ENCODE measurements around the gene HOXB5. TPM values are rescaled to one million over a fixed set of nuclear protein-coding genes. Genes with fewer than 3 reads are reported as not detected.
A peak's percentile ranks its signal among the peaks of the same experiment; 100 is the strongest.

The HOXB5 gene
- total and polyA plus RNA-seq, 2 donors (not counting 1 experiment from before 2014, with no cell fraction given): not detected

DNA sequence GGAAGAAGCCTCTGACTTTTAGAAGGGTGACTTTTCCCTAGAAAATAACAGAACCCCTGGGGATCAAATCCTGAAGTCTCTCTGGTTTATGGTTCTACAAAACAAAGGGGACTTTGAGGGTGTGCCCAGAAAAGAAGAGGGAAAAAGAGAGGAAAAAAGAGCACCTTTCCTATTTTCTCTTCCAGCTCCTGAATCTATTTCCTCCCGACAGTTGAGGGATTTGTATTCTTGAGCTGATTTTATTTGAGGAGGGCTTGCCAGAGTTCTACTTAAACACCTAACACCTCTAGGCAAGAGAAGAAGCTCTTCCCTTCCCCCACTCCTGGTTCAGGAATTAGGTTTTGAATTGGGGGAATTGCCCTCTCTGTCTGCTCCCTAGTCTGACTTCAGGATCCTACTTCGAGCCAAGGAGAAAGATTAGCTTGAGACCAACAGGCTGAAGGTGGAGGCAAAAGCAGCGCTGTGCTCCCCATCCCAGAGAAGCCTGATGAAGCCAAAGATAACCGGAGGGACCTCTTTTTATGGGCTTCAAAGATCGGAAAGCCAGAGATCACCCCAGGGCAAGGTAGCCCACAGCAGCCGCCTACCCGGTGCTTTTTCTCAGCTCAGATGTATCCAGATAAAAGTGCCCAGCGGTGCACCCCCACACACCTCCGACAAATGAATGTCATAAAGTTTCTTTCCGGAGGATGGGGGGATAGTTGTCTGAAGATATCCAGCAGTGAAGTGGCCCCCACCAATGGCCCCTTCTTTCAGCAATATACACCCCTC lies 4.3 kb downstream of the HOXB5 start:
- H3K27me3 ChIP-seq (replicated peaks in 1 of 4; ENCODE audit: control extremely low read depth in 1 of 4, control insufficient read depth in 3 of 4, insufficient read depth in 4 of 4, low read length in 3 of 4): peaks cover 0 to 99% (median 83%) of the 10 kb centered on the region in 4 experiments
- H3K4me3 Mint-ChIP-seq: peak overlapping the region; percentile 58
- no peak overlapping the region for H3K27ac Mint-ChIP-seq

DNA sequence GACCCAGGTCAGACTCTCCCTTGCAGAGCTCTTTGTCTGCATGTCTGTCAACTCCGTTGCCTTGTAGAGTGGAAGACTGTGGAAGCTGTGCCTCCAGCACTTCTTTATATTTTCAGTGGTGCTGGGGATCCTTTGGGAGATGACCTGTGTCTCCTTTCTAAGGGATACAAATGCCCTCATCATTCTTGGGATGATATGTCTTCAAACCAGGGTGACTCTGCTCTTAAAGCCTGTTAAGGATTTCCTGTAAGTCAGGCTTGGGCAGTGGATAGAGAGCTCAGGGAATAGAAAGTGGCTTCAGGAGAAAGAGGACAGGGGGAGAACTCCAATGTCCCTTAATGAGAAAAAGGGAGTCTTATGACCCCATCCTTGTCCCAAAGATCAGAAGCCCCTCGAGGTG lies 5.1 kb downstream of the HOXB5 start:
- H3K27me3 ChIP-seq (replicated peaks in 1 of 4; ENCODE audit: control extremely low read depth in 1 of 4, control insufficient read depth in 3 of 4, insufficient read depth in 4 of 4, low read length in 3 of 4): peaks cover 0 to 100% (median 87%) of the 10 kb centered on the region in 4 experiments
- Mint-ChIP-seq H3K4me3 (no peak overlapping the region), H3K27ac (no peak overlapping the region), H3K4me1 (peaks cover 43% of the 10 kb centered on the region), H3K27me3 (peaks cover 96% of the 10 kb centered on the region), H3K9me3 (ENCODE audit: insufficient read depth) (no peaks in the 10 kb centered on the region)
- intact Hi-C loops (cut with micrococcal nuclease): no loop called here
- no peaks in the 10 kb centered on the region for H3K79me2 ChIP-seq (ENCODE audit: control insufficient read depth, insufficient read depth, low read length)
- ATAC-seq (ENCODE audit: low read depth) (no peak), DNase-seq (peak; percentile 12)
- ChIA-PET CTCF (interaction anchor here (0.9 to 3.2 kb wide), 9 partner anchors 9 to 328 kb away, joined by 3 to 13 read pairs (median 5); no protein-coding TSS in a partner anchor), POLR2A (no interaction called here)
- no peak overlapping the region for H3K4me3 ChIP-seq (ENCODE audit: control extremely low read depth in 1 of 5, extremely low read depth in 1 of 5, insufficient read depth in 1 of 5, low read depth in 2 of 5, low read length in 4 of 5)
- H3K4me2 ChIP-seq (replicated peaks; ENCODE audit: low read depth, low read length, poor library complexity, severe bottlenecking): no peak overlapping the region
- H3K9me3 ChIP-seq (ENCODE audit: control extremely low read depth in 1 of 3, control insufficient read depth in 2 of 3, insufficient read depth in 1 of 3, low read length in 2 of 3): peaks cover 0 to 9% (median 0%) of the 10 kb centered on the region in 3 donors
- peaks cover 48 to 55% of the 10 kb centered on the region in 2 donors for H3K4me1 ChIP-seq (ENCODE audit: control insufficient read depth in 2 of 2, insufficient read depth in 2 of 2, low read length in 2 of 2)
- H3K36me3 ChIP-seq (replicated peaks in 1 of 2; ENCODE audit: control extremely low read depth in 1 of 2, control insufficient read depth in 1 of 2, extremely low read depth in 1 of 2, insufficient read depth in 2 of 2, low read length in 1 of 2): no peaks in the 10 kb centered on the region
- H2AFZ ChIP-seq (ENCODE audit: insufficient read depth, low read depth, low read length, poor library complexity, severe bottlenecking): no peak overlapping the region
- no peak overlapping the region for H3K9ac ChIP-seq (ENCODE audit: low read length)
- peaks cover 4% of the 10 kb centered on the region for H4K20me1 ChIP-seq (ENCODE audit: control insufficient read depth, insufficient read depth, low read length, poor library complexity, severe bottlenecking)
- WGBS (ENCODE audit: insufficient coverage): 60% methylated on average over 1 of the region's 2 CpGs
- TF ChIP-seq EZH2 (IDR thresholded peaks at IDR 0.05; ENCODE audit: borderline replicate concordance, insufficient read depth, low read depth, low read length, poor library complexity, severe bottlenecking): no peak
- H3K27ac ChIP-seq (ENCODE audit: low read length in 2 of 2): no peak overlapping the region

More for the DNA sequence above, 4.3 kb downstream of the HOXB5 start:
- Histone ChIP-seq H3K27ac (ENCODE audit: low read length in 2 of 2) (no peak overlapping the region), H3K4me2 (replicated peaks; ENCODE audit: low read depth, low read length, poor library complexity, severe bottlenecking) (peak overlapping the region; percentile 53), H3K4me1 (ENCODE audit: control insufficient read depth in 2 of 2, insufficient read depth in 2 of 2, low read length in 2 of 2) (peaks cover 55 to 59% of the 10 kb centered on the region in 2 donors), H4K20me1 (ENCODE audit: control insufficient read depth, insufficient read depth, low read length, poor library complexity, severe bottlenecking) (peaks cover 4% of the 10 kb centered on the region), H3K36me3 (replicated peaks in 1 of 2; ENCODE audit: control extremely low read depth in 1 of 2, control insufficient read depth in 1 of 2, extremely low read depth in 1 of 2, insufficient read depth in 2 of 2, low read length in 1 of 2) (no peaks in the 10 kb centered on the region), H3K9me3 (ENCODE audit: control extremely low read depth in 1 of 3, control insufficient read depth in 2 of 3, insufficient read depth in 1 of 3, low read length in 2 of 3) (peaks cover 0 to 9% (median 0%) of the 10 kb centered on the region in 3 donors), H3K79me2 (ENCODE audit: control insufficient read depth, insufficient read depth, low read length) (no peaks in the 10 kb centered on the region), H3K4me3 (ENCODE audit: control extremely low read depth in 1 of 5, extremely low read depth in 1 of 5, insufficient read depth in 1 of 5, low read depth in 2 of 5, low read length in 4 of 5) (peak overlapping the region in 1 of 5 experiments; percentile 17), H3K9ac (ENCODE audit: low read length) (no peak overlapping the region), H2AFZ (ENCODE audit: insufficient read depth, low read depth, low read length, poor library complexity, severe bottlenecking) (no peak overlapping the region)
- TF ChIP-seq, protein P1, sequence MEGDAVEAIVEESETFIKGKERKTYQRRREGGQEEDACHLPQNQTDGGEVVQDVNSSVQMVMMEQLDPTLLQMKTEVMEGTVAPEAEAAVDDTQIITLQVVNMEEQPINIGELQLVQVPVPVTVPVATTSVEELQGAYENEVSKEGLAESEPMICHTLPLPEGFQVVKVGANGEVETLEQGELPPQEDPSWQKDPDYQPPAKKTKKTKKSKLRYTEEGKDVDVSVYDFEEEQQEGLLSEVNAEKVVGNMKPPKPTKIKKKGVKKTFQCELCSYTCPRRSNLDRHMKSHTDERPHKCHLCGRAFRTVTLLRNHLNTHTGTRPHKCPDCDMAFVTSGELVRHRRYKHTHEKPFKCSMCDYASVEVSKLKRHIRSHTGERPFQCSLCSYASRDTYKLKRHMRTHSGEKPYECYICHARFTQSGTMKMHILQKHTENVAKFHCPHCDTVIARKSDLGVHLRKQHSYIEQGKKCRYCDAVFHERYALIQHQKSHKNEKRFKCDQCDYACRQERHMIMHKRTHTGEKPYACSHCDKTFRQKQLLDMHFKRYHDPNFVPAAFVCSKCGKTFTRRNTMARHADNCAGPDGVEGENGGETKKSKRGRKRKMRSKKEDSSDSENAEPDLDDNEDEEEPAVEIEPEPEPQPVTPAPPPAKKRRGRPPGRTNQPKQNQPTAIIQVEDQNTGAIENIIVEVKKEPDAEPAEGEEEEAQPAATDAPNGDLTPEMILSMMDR (IDR thresholded peaks at IDR 0.05): no peak
- no peak for TF ChIP-seq EZH2 (IDR thresholded peaks at IDR 0.05; ENCODE audit: borderline replicate concordance, insufficient read depth, low read depth, low read length, poor library complexity, severe bottlenecking)
- peaks cover 49% of the 10 kb centered on the region for H3K4me1 Mint-ChIP-seq
- 3% methylated on average over 4 of the region's 10 CpGs for WGBS (ENCODE audit: insufficient coverage)
- no peak for DNase-seq
- no peaks in the 10 kb centered on the region for H3K9me3 Mint-ChIP-seq (ENCODE audit: insufficient read depth)
- POLR2A ChIA-PET: no interaction called here
- H3K27me3 Mint-ChIP-seq: peaks cover 97% of the 10 kb centered on the region
- no peak for ATAC-seq (ENCODE audit: low read depth)
- CTCF ChIA-PET: interaction anchor here (1.4 to 3.2 kb wide), 7 partner anchors 13 to 326 kb away, joined by 3 to 13 read pairs (median 6); no protein-coding TSS in a partner anchor
- intact Hi-C loops (cut with micrococcal nuclease): no loop called here
